ENCODE results near the gene SFMBT1.

- TF ChIP-seq POLR2A (IDR thresholded peaks at IDR 0.05) (no peak), CTCF (IDR thresholded peaks at IDR 0.05) (no peak)
Measured at GRCh38 chr3:53082736-53083135, 36.9 kb upstream of the SFMBT1 start.
